ENCODE measurements around the gene PCBP3.
"Not testable (repeated sequence)": the region's sequence is repeated elsewhere in the genome, so short reads cannot be mapped to it uniquely, and the experiment has no call there.

The PCBP3 gene

DNA sequence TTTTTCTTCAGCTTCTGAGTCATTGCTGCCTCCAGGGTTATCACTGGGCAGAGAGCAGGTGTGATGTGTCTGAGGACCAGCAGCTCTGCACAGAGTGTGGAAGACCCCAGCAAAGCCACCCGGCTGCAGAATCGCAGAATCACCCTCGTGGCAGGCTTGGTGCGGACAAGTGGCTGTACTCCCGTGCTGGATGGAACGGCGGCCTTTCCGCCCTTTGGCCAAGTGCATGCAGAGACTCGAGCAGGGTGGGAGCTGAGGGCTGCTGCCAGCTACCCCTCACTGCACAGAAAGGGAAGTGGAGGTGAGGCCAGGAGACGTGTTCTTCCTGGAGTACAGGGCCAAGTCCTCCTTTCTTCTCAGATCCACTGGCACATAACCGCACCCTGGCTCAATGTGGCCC, 162.5 kb downstream of the PCBP3 start:
- H3K27me3 ChIP-seq, result no peaks in the 10 kb centered on the region
- H3K9me3 ChIP-seq, result no peaks in the 10 kb centered on the region
- H3K4me1 ChIP-seq (ENCODE audit: control insufficient read depth in 1 of 2, insufficient read depth in 1 of 2, low read depth in 1 of 2, low read length in 1 of 2), result peaks cover 0 to 2% of the 10 kb centered on the region in 2 experiments
- H3K27ac ChIP-seq, result no peak overlapping the region
- no peaks in the 10 kb centered on the region for H3K36me3 ChIP-seq
- TF ChIP-seq, protein P1, sequence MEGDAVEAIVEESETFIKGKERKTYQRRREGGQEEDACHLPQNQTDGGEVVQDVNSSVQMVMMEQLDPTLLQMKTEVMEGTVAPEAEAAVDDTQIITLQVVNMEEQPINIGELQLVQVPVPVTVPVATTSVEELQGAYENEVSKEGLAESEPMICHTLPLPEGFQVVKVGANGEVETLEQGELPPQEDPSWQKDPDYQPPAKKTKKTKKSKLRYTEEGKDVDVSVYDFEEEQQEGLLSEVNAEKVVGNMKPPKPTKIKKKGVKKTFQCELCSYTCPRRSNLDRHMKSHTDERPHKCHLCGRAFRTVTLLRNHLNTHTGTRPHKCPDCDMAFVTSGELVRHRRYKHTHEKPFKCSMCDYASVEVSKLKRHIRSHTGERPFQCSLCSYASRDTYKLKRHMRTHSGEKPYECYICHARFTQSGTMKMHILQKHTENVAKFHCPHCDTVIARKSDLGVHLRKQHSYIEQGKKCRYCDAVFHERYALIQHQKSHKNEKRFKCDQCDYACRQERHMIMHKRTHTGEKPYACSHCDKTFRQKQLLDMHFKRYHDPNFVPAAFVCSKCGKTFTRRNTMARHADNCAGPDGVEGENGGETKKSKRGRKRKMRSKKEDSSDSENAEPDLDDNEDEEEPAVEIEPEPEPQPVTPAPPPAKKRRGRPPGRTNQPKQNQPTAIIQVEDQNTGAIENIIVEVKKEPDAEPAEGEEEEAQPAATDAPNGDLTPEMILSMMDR (IDR thresholded peaks at IDR 0.05), result no peak
- H3K4me3 ChIP-seq (ENCODE audit: low read depth in 1 of 2, low read length in 1 of 2), result no peak overlapping the region

DNA sequence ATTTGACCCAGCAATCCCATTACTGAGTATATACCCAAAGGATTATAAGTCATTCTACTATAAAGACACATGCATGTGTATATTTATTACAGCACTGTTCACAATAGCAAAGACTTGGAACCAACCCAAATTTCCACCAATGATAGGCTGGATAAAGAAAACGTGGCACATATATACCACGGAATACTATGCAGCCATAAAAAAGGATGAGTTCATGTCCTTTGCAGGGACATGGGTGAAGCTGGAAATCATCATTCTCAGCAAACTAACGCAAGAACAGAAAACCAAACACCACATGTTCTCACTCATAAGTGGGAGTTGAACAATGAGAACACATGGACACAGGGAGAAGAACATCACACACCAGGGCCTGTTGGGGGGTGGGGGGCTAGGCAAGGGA, 165.1 kb downstream of the PCBP3 start:
- not testable (repeated sequence) for H3K27ac ChIP-seq; H3K9me3 ChIP-seq; H3K4me3 ChIP-seq (ENCODE audit: low read depth in 1 of 2, low read length in 1 of 2); H3K27me3 ChIP-seq; H3K36me3 ChIP-seq
- peaks cover 12 to 16% of the 10 kb centered on the region in 2 experiments for H3K4me1 ChIP-seq (ENCODE audit: control insufficient read depth in 1 of 2, insufficient read depth in 1 of 2, low read depth in 1 of 2, low read length in 1 of 2)

DNA sequence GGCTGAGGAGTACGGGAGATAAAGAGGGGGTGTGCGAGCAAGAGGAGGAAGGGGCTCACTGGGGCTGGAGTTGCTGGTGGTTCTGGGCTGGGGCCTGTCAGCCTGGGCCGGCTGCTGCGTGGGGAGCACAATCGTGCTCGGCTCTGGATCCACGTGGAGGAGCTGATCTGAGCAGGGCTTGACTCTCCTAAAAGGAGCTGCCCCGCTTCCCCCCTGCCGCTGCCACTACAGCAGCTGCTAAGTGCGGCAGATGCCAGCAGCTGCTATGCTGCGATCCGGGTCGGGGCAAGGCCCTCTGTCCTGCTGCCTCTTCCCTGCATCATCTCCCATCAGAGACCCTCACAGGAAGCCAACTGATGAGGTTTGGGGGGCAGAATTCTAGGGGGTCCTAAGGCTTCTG, 165.9 kb downstream of the PCBP3 start:
- Histone ChIP-seq H3K36me3 (no peaks in the 10 kb centered on the region), H3K4me3 (ENCODE audit: low read depth in 1 of 2, low read length in 1 of 2) (no peak overlapping the region), H3K27me3 (no peaks in the 10 kb centered on the region), H3K4me1 (ENCODE audit: control insufficient read depth in 1 of 2, insufficient read depth in 1 of 2, low read depth in 1 of 2, low read length in 1 of 2) (peaks cover 20 to 22% of the 10 kb centered on the region in 2 experiments), H3K27ac (no peak overlapping the region), H3K9me3 (no peaks in the 10 kb centered on the region)
- TF ChIP-seq, protein P1 (IDR thresholded peaks at IDR 0.05), result no peak

DNA sequence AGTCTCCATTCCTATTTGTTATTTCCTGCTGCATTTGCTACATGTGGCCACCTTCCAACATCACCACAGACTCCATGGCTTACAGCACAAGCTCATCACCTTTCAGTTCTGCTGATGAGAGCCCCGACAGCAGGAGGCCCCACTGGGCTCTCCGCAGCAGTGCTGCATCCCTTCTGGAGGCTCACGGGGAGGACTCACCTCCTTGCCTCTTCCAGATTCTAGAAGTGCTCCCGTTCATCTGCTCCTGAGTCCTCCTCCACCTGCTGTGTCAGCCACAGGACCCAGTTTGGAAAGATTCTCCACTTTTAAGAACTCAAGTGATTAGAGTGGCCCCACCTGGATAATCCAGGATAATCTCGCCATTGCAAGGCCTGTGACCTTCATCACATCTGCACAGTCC, 167.6 kb downstream of the PCBP3 start:
- no peak overlapping the region for H3K4me3 ChIP-seq (ENCODE audit: low read depth in 1 of 2, low read length in 1 of 2)
- TF ChIP-seq, protein P1 (IDR thresholded peaks at IDR 0.05), result no peak
- H3K27ac ChIP-seq, result no peak overlapping the region

DNA sequence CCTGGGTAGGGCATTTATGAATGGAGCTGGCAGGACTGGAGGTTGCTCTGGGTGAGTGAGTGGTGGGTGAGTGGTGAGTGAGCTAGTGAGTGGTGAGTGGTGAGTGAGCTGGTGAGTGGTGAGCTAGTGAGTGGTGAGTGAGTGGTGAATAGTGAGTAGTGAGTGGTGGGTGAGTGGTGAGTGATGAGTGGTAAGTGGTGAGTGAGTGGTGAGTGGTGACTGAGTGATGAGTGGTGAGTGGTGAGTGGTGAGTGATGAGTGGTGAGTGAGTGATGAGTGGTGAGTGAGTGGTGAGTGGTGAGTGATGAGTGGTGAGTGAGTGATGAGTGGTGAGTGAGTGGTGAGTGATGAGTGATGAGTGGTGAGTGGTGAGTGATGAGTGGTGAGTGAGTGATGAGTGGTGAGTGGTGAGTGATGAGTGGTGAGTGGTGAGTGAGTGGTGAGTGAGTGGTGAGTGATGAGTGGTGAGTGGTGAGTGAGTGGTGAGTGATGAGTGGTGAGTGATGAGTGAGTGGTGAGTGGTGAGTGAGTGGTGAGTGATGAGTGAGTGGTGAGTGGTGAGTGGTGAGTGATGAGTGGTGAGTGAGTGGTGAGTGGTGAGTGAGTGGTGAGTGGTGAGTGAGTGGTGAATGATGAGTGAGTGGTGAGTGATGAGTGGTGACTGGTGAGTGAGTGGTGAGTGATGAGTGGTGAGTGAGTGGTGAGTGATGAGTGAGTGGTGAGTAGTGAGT, 170.8 kb downstream of the PCBP3 start:
- not testable (repeated sequence) for H3K4me3 ChIP-seq (ENCODE audit: low read depth in 1 of 2, low read length in 1 of 2); H3K27me3 ChIP-seq; H3K9me3 ChIP-seq; H3K36me3 ChIP-seq
- Histone ChIP-seq H3K4me1 (ENCODE audit: control insufficient read depth in 1 of 2, insufficient read depth in 1 of 2, low read depth in 1 of 2, low read length in 1 of 2) (peaks cover 46 to 47% of the 10 kb centered on the region in 2 experiments), H3K27ac (peak overlapping the region; percentile 56)

More for the DNA sequence above, 167.6 kb downstream of the PCBP3 start:
- Histone ChIP-seq H3K36me3 (no peaks in the 10 kb centered on the region), H3K4me1 (ENCODE audit: control insufficient read depth in 1 of 2, insufficient read depth in 1 of 2, low read depth in 1 of 2, low read length in 1 of 2) (peaks cover 20 to 22% of the 10 kb centered on the region in 2 experiments), H3K9me3 (no peaks in the 10 kb centered on the region), H3K27me3 (no peaks in the 10 kb centered on the region)

DNA sequence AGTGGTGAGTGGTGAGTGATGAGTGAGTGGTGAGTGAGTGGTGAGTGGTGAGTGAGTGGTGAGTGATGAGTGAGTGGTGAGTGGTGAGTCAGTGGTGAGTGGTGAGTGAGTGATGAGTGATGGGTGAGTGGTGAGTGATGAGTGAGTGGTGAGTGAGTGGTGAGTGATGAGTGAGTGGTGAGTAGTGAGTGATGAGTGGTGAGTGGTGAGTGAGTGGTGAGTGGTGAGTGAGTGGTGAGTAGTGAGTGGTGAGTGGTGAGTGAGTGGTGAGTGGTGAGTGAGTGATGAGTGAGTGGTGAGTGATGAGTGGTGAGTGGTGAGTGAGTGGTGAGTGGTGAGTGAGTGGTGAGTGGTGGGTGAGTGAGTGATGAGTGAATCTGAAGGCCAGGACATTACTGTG, 172.3 kb downstream of the PCBP3 start:
- H3K4me1 ChIP-seq (ENCODE audit: control insufficient read depth in 1 of 2, insufficient read depth in 1 of 2, low read depth in 1 of 2, low read length in 1 of 2), result peaks cover 58 to 61% of the 10 kb centered on the region in 2 experiments
- H3K4me3 ChIP-seq (ENCODE audit: low read depth in 1 of 2, low read length in 1 of 2); H3K27me3 ChIP-seq; H3K27ac ChIP-seq; H3K36me3 ChIP-seq; H3K9me3 ChIP-seq: not testable (repeated sequence)

DNA sequence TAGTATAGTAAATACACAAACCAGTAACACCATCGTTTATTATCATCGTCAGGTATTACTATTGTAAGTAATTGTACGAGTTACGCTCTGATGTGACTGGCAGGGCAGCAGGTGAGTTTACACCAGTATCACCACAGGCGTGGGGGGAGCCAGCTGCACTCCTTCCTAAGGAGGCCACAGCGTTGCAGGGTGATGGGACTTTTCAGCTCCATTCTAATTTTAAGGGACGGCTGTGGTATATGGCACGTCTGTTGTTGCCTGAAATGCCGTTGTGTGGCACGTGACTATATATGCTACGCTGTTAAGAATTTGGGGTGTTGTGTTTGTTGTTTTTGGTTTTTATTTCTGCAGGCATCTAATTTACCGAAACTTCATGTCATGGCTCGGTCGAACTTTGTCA, 173.3 kb downstream of the PCBP3 start:
- Histone ChIP-seq H3K4me1 (ENCODE audit: control insufficient read depth in 1 of 2, insufficient read depth in 1 of 2, low read depth in 1 of 2, low read length in 1 of 2) (peaks cover 55 to 57% of the 10 kb centered on the region in 2 experiments), H3K4me3 (ENCODE audit: low read depth in 1 of 2, low read length in 1 of 2) (no peak overlapping the region), H3K36me3 (no peaks in the 10 kb centered on the region), H3K27ac (no peak overlapping the region), H3K27me3 (no peaks in the 10 kb centered on the region), H3K9me3 (no peaks in the 10 kb centered on the region)
- TF ChIP-seq, protein P1 (IDR thresholded peaks at IDR 0.05), result no peak
